CD14-positive monocyte (primary cell): ENCODE results near the gene ARHGEF19. TPM values are rescaled to one million over a fixed set of nuclear protein-coding genes. Genes with fewer than 3 reads are reported as not detected.
A peak's percentile ranks its signal among the peaks of the same experiment; 100 is the strongest.

ENCODE experiments used
- DNase-seq, 3 donors: peaks; one replicate each; pipeline ENCODE4 v3.0.0-alpha.2; 2011 to 2022
- H2AFZ ChIP-seq: 2 replicates; pipeline ENCODE4 v1.6.0; 2012; ENCODE audit warnings: mild to moderate bottlenecking, low read depth, low read length, inconsistent platforms; ENCODE audit not compliant: insufficient read depth, poor library complexity, severe bottlenecking
- H3K27ac ChIP-seq, 2 donors: 1 replicate in 1 of 2; 2 replicates in 1 of 2; pipeline ENCODE4 v1.5.1; 2012 to 2013; ENCODE audit warnings: low read length in 2 of 2, control low read depth in 1 of 2, inconsistent platforms in 1 of 2, low read depth in 1 of 2, mild to moderate bottlenecking in 1 of 2
- H3K27me3 ChIP-seq, 2 donors: one replicate each; pipeline versions ENCODE4 v1.6.0 to v1.6.1; 2011 to 2013; ENCODE audit warnings: low read length in 2 of 2; ENCODE audit not compliant: control insufficient read depth in 2 of 2, insufficient read depth in 2 of 2
- H3K36me3 ChIP-seq, 2 donors: replicated peaks in 1 of 2; 1 replicate in 1 of 2; 2 replicates in 1 of 2; pipeline versions ENCODE4 v1.5.1 to v1.6.1; 2012 to 2013; ENCODE audit warnings: low read length in 2 of 2, control low read depth in 1 of 2, inconsistent platforms in 1 of 2, mild to moderate bottlenecking in 1 of 2; ENCODE audit not compliant: insufficient read depth in 2 of 2, control insufficient read depth in 1 of 2
- H3K4me1 ChIP-seq, 2 donors: 1 replicate in 1 of 2; 2 replicates in 1 of 2; pipeline versions ENCODE4 v1.5.1 to v1.6.1; 2012 to 2013; ENCODE audit warnings: low read length in 2 of 2, control low read depth in 1 of 2, inconsistent platforms in 1 of 2, mild to moderate bottlenecking in 1 of 2, moderate library complexity in 1 of 2; ENCODE audit not compliant: insufficient read depth in 2 of 2, control insufficient read depth in 1 of 2
- H3K4me2 ChIP-seq: replicated peaks from 2 replicates; pipeline ENCODE3; 2012; ENCODE audit warnings: low read length, moderate library complexity, mild to moderate bottlenecking; ENCODE audit not compliant: poor library complexity, severe bottlenecking; ENCODE audit errors: extremely low read depth
- H3K4me3 ChIP-seq, 3 experiments: fragments of 200-600 bp in 1 of 3; sonication (generic) in 1 of 3; replicated peaks in 1 of 3; 1 replicate in 2 of 3; 2 replicates in 1 of 3; pipeline ENCODE4 v1.5.1; 2011 to 2013; ENCODE audit warnings: low read length in 3 of 3, mild to moderate bottlenecking in 3 of 3, control low read depth in 2 of 3, low read depth in 2 of 3, inconsistent platforms in 1 of 3, moderate library complexity in 1 of 3
- H3K79me2 ChIP-seq: 2 replicates; pipeline ENCODE4 v1.6.0; 2012; ENCODE audit warnings: mild to moderate bottlenecking, control low read depth, inconsistent platforms, low read length, moderate library complexity; ENCODE audit not compliant: insufficient read depth
- H3K9ac ChIP-seq: 2 replicates; pipeline ENCODE4 v1.6.0; 2017; ENCODE audit warnings: low read length, mild to moderate bottlenecking; ENCODE audit not compliant: insufficient read depth, poor library complexity, severe bottlenecking
- H3K9me3 ChIP-seq, 2 donors: replicated peaks in 1 of 2; 1 replicate in 1 of 2; 2 replicates in 1 of 2; pipeline versions ENCODE4 v1.5.1 to v1.6.1; 2012 to 2013; ENCODE audit warnings: low read length in 2 of 2, control low read depth in 1 of 2; ENCODE audit not compliant: control insufficient read depth in 1 of 2, insufficient read depth in 1 of 2
- H4K20me1 ChIP-seq: 2 replicates; pipeline ENCODE4 v1.6.0; 2012; ENCODE audit warnings: mild to moderate bottlenecking, low read length, control low read depth, moderate library complexity; ENCODE audit not compliant: insufficient read depth
- H3K27ac Mint-ChIP-seq, 7 donors: one replicate each; pipeline ENCODE4 v1.8.0; 2020; ENCODE audit warnings: mild to moderate bottlenecking in 7 of 7, mixed read lengths in 7 of 7, moderate library complexity in 6 of 7, inconsistent platforms in 2 of 7
- H3K27me3 Mint-ChIP-seq, 3 donors: one replicate each; pipeline ENCODE4 v1.8.0; 2021 to 2022; ENCODE audit warnings: low read depth in 3 of 3, mild to moderate bottlenecking in 3 of 3, mixed read lengths in 3 of 3, moderate library complexity in 3 of 3, inconsistent platforms in 1 of 3
- H3K36me3 Mint-ChIP-seq, 2 donors: one replicate each; pipeline ENCODE4 v1.8.0; 2020; ENCODE audit warnings: mixed read lengths in 2 of 2, inconsistent platforms in 1 of 2, mild to moderate bottlenecking in 1 of 2
- H3K4me1 Mint-ChIP-seq: one replicate; pipeline ENCODE4 v1.8.0; 2020; ENCODE audit warnings: mild to moderate bottlenecking, mixed read lengths
- H3K4me3 Mint-ChIP-seq, 2 donors: one replicate each; pipeline ENCODE4 v1.8.0; 2020; ENCODE audit warnings: mild to moderate bottlenecking in 2 of 2, mixed read lengths in 2 of 2, moderate library complexity in 1 of 2
- H3K9me3 Mint-ChIP-seq, 7 donors: one replicate each; pipeline ENCODE4 v1.8.0; 2020 to 2022; ENCODE audit warnings: mixed read lengths in 7 of 7, mild to moderate bottlenecking in 6 of 7, moderate library complexity in 6 of 7, inconsistent platforms in 2 of 7
- CTCF ChIP-seq: fragments of 200-600 bp; IDR thresholded peaks from one replicate; pipeline ENCODE4 v1.8.0; 2022; ENCODE audit warnings: antibody characterized with exemption, mild to moderate bottlenecking
- WGBS: methylation state at CpG from one replicate; pipeline ENCODE4 v1.1.5; 2013; ENCODE audit warnings: missing lambda C conversion rate; ENCODE audit not compliant: insufficient coverage; 5-methylcytosine and 5-hydroxymethylcytosine counted together
- intact Hi-C, 2 donors: fragments of 100-400 bp; cut with micrococcal nuclease; formaldehyde crosslinking; loops; one replicate each; pipeline versions ENCODE4 v1.15.0 to v1.15.1; 2023
- polyA plus RNA-seq, 3 donors: library from polyadenylated mRNA; depleted of rRNA in 1 of 3; unstranded in 2 of 3; stranded (reverse) in 1 of 3; fragments of 300-500 nt in 2 of 3; fragments of >200 nt in 1 of 3; fragmentation: Illumina TruSeq in 2 of 3; gene quantifications; 1 replicate in 2 of 3; 2 replicates in 1 of 3; pipeline ENCODE4 v1.2.3, GENCODE V29; 2012 to 2021

The ARHGEF19 gene
- polyA plus RNA-seq, 3 donors = 2.2 to 7.9 (median 2.3) TPM

- H3K79me2 ChIP-seq = no peaks in the 10 kb centered on the region
- no peaks in the 10 kb centered on the region for H3K9me3 ChIP-seq
- H3K4me3 Mint-ChIP-seq = no peak overlapping the region
- H3K9me3 Mint-ChIP-seq = peaks cover 0 to 2% (median 0%) of the 10 kb centered on the region in 7 donors
- no peaks in the 10 kb centered on the region for H3K27me3 ChIP-seq
- no peaks in the 10 kb centered on the region for H3K4me1 ChIP-seq
- H3K4me2 ChIP-seq = no peak overlapping the region
- TF ChIP-seq CTCF = no peak
- H3K36me3 Mint-ChIP-seq = peaks cover 7 to 19% of the 10 kb centered on the region in 2 donors
- 33% methylated on average over 1 of the region's 1 CpG for WGBS
- no peak overlapping the region for H3K4me3 ChIP-seq
- no peak overlapping the region for H3K9ac ChIP-seq
- H3K27me3 Mint-ChIP-seq = peaks cover 0 to 4% (median 1%) of the 10 kb centered on the region in 3 donors
- no peaks in the 10 kb centered on the region for H3K4me1 Mint-ChIP-seq
- intact Hi-C loops = no loop called here
- H3K36me3 ChIP-seq = no peaks in the 10 kb centered on the region
- no peak overlapping the region for H3K27ac ChIP-seq
- DNase-seq = no peak
- peak overlapping the region in 2 of 7 donors; percentile 27 to 65 for H3K27ac Mint-ChIP-seq
- no peaks in the 10 kb centered on the region for H4K20me1 ChIP-seq
- H2AFZ ChIP-seq = no peak overlapping the region
Observed at GRCh38 chr1:16199157-16199501, 13.3 kb downstream of the ARHGEF19 start.

- 92% methylated on average over 8 of the region's 8 CpGs for WGBS
- Mint-ChIP-seq H3K9me3 (peaks cover 0 to 2% (median 0%) of the 10 kb centered on the region in 7 donors), H3K27me3 (peaks cover 0 to 4% (median 1%) of the 10 kb centered on the region in 3 donors), H3K27ac (peak overlapping the region in 2 of 7 donors; percentile 27 to 65), H3K4me1 (no peaks in the 10 kb centered on the region), H3K4me3 (no peak overlapping the region), H3K36me3 (peaks cover 6 to 16% of the 10 kb centered on the region in 2 donors)
- Histone ChIP-seq H3K79me2 (no peaks in the 10 kb centered on the region), H3K27me3 (no peaks in the 10 kb centered on the region), H2AFZ (no peak overlapping the region), H3K9me3 (no peaks in the 10 kb centered on the region), H3K27ac (no peak overlapping the region), H3K36me3 (no peaks in the 10 kb centered on the region), H3K4me1 (no peaks in the 10 kb centered on the region), H3K9ac (no peak overlapping the region), H3K4me3 (no peak overlapping the region), H4K20me1 (no peaks in the 10 kb centered on the region), H3K4me2 (no peak overlapping the region)
- intact Hi-C loops = no loop called here
- no peak for TF ChIP-seq CTCF
- DNase-seq = no peak
Observed at GRCh38 chr1:16198444-16199156, 13.9 kb downstream of the ARHGEF19 start.
